Measurements from ENCODE around the gene FAM50A.

The FAM50A gene

DNA sequence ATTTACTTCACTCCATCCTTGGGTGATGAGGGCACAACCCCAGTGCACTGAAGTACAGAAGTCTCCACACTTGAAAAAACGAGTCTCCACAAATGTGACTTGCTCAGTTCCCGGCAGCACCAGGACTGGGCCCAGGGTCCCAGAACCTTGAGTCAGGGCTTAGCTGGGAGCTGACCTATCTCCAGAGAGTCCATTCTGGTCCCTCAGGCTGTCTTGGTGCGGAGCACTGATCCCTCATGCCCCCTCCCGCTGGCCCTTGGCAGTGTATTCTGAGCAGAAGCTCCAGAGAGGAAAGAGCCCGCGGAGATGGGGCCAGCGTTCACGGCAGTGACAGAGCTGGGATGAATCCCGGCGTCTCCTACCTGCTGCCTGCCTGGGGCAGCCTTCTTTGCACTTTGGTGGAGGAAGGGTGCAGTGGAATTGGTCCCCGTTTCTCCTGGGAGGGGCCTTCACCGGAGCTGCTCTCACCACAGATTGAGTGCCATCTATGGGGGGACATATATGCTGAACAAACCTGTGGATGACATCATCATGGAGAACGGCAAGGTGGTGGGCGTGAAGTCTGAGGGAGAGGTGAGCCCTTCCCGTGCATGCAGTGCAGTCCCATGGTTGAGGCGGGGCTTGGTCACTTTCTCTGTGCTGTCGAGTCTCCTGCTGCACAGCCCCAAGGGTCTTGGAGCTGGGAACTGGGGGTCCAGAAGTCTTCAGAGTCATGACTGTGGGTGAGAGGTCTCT lies 3.2 kb upstream of the FAM50A start:
- DNase-seq = no peak

DNA sequence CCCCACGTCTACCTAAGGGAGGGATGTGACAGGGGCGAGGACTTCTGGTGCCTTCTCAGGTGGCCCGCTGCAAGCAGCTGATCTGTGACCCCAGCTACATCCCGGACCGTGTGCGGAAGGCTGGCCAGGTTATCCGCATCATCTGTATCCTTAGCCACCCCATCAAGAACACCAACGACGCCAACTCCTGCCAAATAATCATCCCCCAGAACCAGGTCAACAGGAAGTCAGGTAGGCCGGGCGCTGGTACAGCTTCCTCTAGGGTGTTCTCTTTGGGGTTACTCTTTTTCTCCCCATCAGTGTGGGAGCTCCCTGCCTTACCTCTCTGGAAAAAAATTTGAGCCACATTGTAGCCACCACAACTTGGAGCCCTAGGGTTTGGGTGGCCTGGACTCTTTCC lies 2.4 kb upstream of the FAM50A start:
- no peak for DNase-seq

DNA sequence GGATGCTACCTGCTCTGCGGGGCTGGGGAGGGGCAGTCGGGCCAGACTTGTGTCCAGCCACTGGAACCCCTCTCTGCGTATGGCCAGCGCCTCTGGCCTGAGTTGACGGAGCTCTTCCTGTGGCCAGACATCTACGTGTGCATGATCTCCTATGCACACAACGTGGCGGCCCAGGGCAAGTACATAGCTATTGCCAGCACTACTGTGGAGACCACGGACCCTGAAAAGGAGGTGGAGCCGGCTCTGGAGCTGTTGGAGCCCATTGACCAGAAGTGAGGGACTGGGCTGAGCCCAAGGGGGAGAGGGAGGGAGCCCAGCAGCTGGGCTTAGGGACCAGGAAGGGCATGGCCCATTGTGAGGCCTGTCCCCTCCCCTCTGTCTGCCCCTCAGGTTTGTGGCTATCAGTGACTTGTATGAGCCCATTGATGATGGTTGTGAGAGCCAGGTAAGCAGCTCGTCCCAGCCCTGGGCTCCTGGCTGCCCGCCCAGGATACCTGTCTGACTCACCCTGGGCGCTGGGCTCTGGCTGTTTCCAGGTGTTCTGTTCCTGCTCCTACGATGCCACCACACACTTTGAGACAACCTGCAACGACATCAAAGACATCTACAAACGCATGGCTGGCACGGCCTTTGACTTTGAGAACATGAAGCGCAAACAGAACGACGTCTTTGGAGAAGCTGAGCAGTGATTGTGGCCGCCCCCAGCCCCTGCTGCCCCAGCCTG lies 1.8 kb upstream of the FAM50A start:
- no peak for DNase-seq

DNA sequence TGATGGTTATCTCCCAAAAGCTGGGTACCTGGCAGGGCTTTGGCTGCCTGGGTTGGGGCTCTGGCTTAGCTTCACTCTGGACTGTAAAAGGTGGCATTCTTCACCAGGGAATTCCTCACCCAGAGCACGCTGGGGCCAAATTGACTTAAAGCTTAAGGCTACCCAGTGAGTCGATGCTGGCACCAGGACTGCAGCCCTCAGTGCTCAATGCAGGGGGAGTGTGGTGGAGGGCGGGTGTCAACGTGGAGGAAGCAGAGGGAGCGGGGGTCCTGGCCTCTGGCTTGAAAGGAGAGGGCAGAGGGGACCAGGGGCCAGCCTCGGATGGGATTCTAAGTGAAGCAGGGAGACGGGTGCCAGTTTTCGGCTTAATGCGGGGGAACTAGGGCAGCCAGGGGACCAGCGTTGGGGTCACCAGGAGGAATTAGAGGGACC lies 446 bp upstream of the FAM50A start:
- no peak for DNase-seq

DNA sequence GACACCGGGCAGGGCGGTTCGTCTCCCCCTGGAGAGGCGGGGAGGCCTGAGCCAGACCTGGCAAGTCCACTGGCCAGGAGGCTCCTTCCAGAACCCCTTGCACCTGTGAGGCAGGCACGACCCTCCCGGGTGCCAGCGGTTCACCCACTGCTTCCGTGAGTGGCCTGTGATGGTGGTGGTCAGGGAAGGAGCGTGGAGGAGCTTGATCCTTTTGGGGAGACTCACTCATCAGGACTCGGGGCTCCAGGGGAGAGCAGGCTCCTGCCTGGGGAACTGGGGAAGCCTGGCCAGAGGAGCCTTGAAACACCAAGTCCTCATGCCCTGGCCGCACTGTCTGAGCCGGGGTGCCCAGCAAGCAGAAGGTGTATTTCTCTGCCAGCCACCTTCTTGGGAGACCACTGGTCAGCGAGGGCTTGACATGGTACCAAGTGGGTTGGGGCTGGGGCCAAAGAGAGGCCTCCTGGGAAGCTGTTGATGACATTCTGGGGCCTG lies 860 bp downstream of the FAM50A start:
- DNase-seq = no peak

DNA sequence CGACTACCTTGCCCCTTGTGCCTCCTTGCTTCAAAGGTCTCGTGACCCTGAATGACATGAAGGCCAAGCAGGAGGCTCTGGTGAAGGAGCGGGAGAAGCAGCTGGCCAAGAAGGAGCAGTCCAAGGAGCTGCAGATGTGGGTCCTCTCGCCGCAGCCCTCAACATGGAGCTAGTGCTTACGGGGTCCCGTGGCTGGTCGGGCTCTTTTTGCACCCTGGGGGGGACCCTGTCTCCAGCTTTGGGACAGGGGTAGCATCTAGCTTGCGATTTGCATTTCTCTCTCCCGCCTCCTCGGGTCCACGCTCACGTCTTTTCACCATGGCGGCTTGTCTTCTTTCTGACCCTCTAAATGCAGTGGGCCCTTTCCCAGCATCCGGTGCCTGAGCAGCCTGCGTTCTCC lies 1.8 kb downstream of the FAM50A start:
- no peak for DNase-seq

DNA sequence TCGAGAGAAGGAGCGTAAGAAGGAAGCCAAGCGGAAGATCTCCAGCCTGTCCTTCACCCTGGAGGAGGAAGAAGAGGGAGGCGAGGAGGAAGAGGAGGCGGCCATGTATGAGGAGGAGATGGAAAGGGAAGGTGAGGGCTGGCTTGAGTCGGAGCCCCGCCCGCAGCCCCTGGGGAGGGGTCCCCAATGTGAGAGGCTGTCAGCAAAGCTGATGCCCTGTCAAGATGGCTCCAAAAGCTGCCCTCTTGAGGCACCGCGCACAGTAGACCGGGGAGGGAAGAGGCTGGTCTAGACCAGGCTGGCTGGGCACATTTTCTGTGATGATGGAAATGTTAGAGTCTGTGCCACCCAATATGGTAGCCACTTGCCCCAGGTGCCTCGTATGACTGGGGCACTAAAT lies 2.5 kb downstream of the FAM50A start:
- DNase-seq = no peak

DNA sequence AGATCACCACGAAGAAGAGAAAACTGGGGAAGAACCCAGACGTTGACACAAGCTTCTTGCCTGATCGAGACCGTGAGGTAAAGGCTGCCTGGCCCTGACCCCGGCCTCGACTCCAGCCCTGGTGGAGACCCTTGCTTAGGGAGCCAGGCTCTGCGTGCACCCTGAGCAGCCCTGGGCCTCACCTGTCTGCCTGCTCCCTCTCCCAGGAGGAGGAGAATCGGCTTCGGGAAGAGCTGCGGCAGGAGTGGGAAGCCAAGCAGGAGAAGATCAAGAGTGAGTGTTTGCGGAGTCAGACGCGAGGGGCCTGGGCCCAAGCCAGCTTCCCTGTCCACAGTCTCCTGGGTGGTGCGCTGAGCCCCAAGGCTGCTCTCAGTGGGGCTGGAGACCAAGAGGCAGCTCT lies 4.5 kb downstream of the FAM50A start:
- DNase-seq = no peak

DNA sequence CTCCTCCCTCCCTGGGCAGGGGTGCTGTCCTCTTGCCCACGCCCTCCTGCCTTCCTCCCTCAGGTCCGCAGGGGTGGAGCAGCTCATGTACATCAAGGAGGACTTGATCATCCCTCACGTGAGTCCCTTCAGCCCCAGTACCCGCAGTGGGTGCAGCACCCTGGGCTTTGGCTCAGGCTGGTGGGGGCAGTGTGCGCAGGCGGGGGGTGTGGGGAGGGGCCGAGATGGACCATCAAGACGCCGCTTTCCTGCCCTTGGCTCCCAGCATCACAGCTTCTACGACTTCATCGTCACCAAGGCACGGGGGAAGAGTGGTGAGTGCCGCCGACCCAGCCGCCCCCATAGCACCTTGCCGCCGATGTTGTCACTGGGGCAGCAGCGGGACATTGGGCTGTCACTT lies 5.7 kb downstream of the FAM50A start:
- DNase-seq = no peak

DNA sequence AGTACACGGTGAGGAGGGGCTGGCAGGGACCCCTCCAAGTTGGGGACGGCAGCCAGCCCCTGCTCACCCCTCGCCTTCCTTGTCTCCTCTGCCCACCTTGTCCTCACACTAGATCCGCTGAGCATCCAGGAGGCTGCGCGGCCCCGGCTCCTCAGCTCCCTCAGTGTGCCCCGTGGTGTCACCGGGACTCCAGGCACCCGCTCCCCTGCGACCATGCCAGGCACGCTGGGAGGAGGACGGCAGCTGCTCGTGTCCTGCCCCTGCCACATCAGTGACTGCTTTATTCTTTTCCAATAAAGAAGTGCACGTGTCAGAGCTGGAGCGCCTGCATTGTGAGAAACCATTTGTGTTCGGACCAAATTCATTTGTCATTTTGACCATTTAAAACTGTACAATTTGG lies 6.4 kb downstream of the FAM50A start:
- no peak for DNase-seq

DNA sequence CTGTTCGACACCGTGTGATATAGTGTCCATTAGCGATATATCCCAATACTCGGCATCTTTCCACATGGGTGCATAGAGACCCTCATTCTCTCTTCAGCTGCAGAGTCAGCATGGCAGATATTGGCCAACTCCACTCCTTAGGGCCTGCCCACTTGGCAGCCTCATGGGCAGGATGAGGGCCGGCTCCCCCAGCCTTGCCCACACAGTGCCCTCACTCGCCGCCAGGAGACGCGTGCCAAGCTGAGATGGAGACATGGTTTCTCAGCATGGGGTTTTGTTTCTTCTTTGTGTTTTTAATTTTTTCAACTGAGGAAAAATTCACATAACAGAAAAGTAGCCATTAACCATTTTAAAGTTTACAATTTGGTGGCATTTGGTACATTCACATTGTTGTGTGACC lies 8.9 kb downstream of the FAM50A start:
- DNase-seq = no peak

DNA sequence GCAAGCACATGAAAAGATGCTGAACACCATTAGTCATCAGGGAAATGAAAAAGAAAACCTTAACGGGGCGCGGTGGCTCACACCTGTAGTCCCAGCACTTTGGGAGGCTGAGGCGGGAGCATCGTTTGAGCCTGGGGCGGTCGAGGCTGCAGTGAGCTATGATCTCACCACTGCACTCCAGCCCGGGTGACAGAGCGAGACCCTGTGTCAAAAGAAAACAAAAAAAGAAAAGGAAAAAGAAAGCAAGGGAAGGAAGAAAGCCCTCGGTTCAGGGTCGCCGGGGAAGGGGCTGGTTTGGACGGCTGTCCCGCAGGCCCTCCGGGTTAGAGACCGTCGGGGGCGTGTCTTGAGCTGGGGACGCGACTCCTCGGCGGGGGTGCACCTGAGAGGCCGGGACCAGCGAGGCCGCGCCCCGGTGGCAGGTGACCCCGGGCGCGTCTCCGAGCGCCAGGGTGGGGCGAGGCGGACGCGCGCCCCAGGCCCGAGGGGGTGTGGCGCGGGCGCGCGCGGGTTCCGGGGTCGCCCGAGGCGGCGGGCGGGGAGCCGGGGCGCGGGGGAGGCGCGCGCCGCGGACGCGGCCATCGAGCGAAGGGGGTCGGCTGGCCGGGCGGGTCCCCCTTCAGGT lies 13.7 kb downstream of the FAM50A start:
- no peak for DNase-seq

DNA sequence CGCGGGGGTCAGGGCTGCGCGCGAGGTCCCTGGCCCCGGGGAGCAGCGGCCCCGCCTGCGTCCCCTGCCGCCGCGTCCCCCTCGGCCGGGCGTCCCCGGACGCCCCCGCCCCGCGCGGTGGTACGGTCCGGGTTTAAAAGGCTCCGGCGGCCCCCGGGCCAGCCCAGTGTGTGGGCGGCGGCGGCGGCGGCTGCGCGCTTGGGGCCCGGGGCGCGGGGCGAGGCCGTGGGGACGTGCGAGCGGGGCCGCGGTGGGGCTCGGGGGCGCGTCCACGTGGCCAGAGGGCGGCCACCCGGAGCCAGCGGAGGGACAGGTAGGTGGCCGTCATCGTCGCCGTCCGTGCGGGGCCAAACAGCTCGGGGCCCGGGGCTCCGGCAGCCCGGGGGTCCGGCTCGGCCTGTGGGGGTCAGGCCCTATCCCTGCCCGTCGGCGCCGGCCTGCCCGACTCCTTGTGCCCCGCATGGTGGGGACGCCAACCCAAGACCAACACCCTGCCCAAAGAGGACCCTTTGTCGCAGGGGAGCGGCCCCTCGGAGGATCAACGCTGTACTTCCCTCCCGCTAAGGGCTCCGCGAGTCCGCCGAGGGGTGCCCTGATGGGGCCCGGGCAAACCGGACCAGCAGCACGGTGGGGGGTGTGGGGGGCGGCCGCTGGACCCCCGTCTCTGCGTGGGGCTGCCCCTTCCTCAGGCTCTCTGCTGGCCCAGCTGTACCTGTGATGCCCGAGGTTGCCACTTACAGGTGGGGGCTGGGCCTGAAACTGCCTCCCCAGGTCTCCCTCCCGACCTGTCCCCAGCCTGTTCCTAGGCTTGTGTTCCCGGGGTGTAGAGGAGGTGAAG lies 14.4 kb downstream of the FAM50A start, which contains the start of gene PLXNA3:
TSS of gene PLXNA3 (plus strand) at position 166 of the 838 bp plus-strand sequence. CDS start 1,903 bp downstream, outside the sequence.
- DNase-seq = peak; percentile 20

DNA sequence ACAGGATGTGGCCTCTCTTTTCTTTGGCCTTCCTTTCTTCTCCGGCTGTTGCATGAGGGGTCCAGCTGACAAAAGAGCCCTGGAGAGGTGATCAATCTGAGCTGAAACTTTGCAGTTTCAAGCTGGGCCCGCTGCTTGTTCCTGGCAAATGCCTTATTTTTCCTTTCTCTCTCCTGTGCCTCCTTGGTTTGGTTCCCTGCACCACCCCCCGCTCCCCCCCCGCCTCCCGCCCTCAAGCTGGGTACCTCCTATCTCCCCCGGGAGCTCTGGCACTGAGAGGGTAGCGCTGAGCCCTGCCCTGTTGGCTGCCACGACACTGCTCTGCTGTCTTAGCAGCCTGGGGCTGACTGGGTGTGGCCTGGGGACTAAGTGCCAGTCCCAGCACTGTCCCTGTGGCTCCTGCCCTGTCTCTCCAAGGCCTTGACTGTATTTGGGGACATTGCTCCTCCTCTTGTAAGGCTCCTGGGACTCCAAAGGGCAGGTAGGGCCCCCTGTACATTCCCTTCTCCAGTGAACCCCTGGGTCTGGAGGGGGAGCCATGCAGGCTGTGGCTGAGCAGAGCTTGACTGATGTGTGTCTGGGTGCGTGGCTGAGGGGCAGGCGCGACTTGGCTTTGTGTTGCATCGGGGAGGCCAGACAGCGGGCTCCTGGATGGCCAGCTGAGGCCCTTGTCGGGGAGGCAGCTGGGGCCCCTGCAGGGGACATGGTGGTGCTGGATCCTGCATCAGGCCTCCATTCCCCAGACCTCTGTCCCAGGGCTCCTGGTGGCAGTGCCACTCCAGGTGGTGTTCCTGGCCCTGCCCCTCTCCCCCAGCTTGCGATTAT lies 15.2 kb downstream of the FAM50A start:
- peak; percentile 19 for DNase-seq

DNA sequence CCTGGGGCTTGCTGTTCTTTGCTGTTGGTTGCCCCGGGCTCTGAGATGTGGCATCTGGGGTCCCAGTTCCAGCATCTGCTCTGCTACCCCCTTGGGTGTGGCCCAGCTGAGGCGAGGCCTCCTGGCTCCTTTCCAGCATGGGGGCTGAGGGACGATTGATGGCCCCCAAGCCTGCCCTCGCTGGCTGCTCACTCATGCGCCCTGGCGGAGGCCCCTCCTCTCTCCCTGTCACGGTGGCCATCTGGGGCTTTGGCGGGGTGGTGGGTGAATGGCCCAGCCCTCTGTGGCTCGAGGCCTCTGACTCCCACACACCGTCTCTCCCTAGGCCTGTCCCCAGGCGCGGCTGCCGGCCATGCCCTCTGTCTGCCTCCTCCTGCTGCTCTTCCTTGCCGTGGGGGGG lies 15.9 kb downstream of the FAM50A start:
- DNase-seq = no peak

DNA sequence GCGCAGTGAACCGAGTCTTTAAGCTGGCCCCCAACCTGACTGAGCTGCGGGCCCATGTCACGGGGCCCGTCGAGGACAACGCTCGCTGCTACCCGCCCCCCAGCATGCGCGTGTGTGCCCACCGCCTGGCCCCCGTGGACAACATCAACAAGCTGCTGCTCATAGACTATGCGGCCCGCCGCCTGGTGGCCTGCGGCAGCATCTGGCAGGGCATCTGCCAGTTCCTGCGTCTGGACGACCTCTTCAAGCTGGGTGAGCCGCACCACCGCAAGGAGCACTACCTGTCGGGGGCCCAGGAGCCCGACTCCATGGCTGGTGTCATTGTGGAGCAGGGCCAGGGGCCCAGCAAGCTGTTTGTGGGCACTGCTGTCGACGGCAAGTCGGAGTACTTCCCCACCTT lies 16.4 kb downstream of the FAM50A start:
- DNase-seq = no peak

DNA sequence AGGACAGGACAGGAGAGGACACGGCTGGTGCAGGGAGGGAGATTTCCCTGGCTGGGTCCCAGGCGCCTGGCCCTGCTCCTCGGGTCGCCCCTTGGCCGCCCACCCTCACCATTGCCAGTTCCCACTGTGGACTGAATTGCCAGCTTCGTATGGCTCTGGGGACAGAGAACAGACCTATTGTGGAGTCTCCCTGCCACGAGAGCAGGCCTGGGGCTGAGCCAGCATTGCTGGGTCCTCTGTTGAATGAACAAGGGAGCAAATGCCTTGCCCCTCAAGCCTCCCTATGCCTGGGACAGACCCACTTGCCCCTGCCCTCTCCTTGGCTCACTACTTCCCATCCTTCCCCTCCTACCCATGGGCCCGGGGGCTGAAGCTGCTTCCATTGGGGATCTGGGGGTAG lies 18.5 kb downstream of the FAM50A start:
- no peak for DNase-seq

DNA sequence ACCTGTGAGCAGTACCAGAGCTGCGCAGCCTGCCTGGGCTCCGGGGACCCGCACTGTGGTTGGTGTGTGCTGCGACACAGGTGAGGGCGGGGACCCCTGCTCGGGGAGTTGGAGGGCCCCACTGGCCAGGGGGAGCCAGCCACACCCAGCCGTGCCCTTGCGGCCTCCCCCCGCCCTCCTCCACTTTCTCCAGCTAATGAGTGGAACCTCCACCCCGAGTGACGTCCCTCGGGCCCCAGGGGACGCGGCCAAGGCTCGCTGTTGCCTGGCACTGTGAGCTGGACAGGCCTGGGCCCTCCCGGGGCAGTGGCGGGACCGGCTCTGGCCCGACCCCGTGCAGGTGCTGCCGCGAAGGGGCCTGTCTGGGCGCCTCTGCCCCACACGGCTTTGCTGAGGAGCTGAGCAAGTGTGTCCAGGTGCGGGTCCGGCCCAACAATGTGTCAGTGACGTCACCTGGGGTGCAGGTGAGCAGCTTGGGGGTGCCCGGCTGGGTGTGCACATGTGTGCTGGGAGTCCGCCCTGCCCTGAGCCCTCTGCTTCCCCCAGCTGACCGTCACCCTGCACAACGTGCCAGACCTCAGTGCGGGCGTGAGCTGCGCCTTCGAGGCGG lies 19.8 kb downstream of the FAM50A start:
- no peak for DNase-seq

DNA sequence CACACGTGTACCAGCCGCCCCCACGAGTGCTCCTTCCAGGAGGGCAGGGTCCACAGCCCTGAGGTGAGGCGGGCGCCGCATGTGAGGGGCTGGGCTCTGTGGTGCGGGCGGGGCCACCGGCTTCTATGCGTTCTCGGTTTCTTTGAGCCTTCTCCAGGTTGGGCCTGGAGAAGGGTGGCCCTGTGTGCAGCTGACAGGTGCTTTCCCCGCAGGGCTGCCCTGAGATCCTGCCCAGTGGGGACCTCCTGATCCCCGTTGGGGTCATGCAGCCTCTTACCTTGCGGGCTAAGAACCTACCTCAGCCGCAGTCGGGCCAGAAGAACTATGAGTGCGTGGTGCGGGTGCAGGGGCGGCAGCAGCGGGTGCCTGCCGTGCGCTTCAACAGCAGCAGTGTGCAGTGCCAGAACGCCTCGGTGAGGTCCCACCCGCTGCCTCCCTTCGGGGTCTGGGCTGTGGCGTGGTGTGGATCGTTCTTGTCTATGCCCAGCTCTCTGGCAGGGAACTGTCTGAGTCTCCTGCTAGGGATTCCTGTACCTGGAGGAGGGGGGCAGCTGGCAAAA lies 20.9 kb downstream of the FAM50A start:
- no peak for DNase-seq

DNA sequence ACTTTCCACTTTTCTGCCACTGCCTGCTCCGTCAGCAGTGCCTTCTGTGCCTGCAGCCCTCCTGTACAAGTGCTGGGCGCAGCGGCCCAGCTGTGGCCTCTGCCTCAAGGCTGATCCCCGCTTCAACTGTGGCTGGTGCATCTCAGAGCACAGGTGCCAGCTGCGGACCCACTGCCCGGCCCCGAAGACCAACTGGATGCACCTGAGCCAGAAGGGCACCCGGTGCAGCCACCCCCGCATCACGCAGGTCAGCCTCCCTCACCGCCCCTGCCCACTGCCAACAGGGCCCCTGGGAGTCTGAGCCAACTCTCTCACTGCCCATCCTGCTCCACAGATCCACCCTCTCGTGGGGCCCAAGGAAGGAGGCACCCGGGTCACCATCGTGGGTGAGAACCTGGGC lies 21.7 kb downstream of the FAM50A start:
- DNase-seq = no peak

DNA sequence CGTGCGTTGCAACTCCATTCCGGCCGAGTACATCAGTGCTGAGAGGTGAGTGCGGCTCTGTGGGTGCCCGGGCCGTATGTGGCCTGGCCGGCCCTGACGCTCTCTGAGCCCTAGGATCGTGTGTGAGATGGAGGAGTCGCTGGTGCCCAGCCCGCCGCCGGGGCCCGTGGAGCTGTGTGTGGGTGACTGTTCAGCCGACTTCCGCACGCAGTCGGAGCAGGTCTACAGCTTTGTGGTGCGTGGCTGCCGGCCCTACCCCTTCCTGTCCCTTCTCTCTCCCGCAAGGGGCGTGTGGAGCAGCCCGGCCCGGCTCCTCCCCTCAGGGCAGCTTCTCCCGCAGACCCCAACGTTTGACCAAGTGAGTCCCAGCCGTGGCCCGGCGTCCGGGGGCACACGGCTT lies 22.1 kb downstream of the FAM50A start:
- DNase-seq = no peak

All from COR-L47 (cell line).